Activated CD4-positive, CD25-positive, alpha-beta regulatory T cell treated with anti-CD3 and anti-CD28 coated beads, Interleukin-2, amount 50 U/mL, for 24 hours (primary cell): Measurements from ENCODE around the gene GBGT1.
A peak's percentile ranks its signal among the peaks of the same experiment; 100 is the strongest.

Experiments used
- ATAC-seq, 2 donors: fragments of 150-1000 bp; cut with Tn5 transposase; one replicate each; pipeline ENCODE4 v1.10.0; 2021; ENCODE audit warnings: mild to moderate bottlenecking in 1 of 2, moderate library complexity in 1 of 2

Gene GBGT1

GRCh38 chr9:133113163-133113948 is 50.4 kb downstream of the GBGT1 start:
- ATAC-seq, result no peak

- ATAC-seq, result peak in 1 of 2 donors; percentile 2
Observed at GRCh38 chr9:133112663-133113026, 51.1 kb downstream of the GBGT1 start.

GRCh38 chr9:133111808-133112662 is 51.7 kb downstream of the GBGT1 start:
- ATAC-seq, result no peak

GRCh38 chr9:133109931-133110650 is 53.6 kb downstream of the GBGT1 start:
- ATAC-seq, result no peak

DNA sequence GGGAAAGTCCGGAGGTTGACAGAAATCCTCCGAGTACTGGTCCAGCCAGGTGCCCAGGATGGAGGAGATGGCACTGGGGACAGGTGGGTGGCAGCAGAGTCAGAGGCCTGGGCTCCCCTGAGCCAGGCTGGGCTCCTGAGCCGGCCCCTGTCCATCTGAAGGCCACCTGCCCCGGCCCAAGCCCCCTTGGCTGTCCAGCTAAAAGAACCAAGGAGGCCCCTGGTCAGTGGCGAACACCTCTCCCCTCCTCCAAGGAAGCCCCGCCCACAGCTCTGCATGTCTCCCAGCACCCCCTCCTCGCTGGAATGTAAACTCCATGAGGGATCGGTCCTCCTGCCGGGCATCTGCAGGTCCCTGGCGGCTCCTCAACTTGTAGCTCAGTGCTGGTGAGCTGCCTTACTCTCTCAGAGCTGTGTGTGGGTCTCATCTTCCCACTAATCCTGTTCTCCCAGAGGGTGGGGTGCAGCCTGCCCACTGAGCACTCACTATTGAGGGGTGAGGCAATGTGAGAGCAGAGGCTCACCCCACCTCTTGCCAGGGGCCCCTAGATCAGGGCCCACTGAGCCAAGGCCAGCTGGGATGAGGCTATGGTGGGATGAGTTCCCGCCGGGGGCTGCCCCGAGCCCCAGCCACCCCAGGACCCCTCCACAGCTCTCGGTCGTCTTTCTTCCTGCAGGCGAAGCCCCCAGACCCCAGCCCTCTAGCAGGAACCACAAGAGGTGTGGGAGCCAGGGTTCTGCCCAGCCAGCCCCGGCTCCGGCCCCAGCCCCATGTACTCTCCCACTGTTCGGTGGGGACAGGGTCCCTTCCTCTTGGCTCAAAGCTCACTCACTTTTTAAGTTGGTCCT is 54.7 kb downstream of the GBGT1 start:
- ATAC-seq, result no peak

DNA sequence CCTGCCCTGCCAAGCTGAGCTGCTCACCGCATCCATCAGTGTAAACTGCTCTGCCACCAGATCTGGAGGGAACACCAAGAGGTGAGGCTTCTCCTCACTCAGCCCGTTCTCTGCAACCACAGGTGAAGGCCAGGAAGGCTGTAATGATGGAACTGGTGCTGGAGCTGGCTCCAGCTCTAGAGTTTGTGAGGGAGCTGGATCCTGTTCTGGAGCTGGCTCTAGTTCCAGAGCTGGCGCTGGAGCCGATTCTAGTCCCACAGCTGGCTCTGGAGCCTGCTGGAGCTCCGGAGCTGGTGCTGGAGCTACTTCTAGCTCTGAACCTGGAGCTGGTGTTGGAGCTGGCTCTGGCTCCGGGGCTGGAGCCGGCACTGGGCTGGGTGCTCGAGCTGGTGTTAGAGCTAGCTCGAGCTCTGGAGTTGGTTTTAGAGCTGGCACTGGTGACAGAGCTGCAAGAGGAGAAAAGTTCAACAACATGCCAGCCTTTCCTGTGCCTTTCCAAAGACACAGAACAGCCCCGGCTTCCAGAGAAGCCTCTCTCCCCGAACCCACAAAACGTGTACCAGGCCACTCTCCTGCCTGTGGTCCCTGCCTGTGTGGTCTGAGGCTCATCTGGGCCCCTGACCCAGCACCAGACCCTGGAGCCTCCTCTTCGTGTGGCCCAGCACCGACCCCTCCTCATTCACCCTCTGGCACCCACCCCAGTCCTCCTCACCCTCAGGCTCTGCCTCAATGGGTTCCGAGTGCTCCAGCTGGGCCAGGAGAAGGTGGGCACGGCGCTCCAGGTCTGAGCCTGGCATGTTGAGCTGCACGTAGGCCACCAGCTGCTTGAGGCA is 55.5 kb downstream of the GBGT1 start:
- ATAC-seq, result no peak

DNA sequence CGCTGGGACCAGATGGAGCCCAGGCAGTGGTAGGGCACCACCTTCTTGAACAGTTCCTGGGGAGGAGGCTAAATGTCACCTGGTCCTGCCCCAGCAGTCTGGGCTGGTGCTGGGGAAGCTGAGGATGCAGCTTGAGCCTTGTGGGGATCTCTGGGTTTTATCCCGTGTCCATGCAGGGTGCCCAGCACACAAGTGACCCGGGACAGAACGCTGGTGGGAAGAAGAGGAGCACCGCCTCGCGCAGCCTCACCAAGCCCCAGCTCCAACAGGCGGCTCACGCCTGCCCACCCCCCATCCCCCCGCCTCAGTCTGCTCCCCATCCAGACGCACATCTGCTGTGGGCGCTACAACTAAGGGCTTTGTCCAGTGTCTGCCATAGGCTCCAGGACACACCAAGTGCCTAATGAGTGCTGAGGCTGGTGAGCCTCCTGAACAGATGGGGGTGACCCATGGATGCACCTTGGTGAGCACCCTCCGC is 56.4 kb downstream of the GBGT1 start:
- no peak for ATAC-seq

- no peak for ATAC-seq
Observed at GRCh38 chr9:133106511-133107244, 57.0 kb downstream of the GBGT1 start.

GRCh38 chr9:133105461-133105770 is 58.3 kb downstream of the GBGT1 start:
- ATAC-seq, result no peak

DNA sequence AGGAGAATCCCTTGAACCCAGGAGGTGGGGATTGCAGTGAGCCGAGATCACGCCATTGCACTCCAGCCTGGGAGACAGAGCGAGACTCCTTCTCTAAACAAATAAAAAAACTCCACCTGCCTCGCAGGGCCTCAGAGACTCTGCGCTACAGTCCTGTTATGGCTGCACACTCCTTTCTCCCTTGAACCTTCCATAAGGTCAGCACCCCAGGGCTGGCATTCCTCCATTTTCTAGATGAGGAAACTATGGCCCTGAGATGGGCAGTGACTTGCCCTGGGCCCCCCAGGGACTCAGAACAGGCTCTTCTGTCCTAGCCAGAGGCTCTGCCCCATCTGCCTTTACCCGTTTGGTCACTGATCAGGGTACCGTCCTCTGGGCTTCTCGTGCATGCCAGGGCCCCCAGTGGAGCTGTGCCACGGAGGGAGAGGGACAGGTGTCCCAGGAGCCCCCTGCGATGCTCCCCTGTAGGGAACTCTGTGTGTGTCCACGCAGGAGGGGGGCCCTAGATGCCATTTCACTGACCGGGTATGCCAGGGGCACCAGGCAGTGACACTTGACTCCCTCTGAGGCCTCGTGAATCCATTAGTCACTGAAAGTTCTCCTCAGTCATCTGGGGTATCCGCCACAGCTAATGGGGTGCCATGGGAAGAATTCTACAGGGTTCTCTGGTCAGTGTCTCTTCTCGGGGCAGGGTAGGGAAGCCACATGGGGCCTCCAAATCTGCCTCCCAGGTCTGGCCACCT is 58.8 kb downstream of the GBGT1 start:
- ATAC-seq, result no peak

GRCh38 chr9:133103987-133104505 is 59.7 kb downstream of the GBGT1 start:
- no peak for ATAC-seq

- ATAC-seq, result peak; percentile 17 to 32
Observed at GRCh38 chr9:133103183-133103986, 60.3 kb downstream of the GBGT1 start.
